H1 (cell line): ENCODE measurements around the gene SLC16A5. TPM values are rescaled to one million over a fixed set of nuclear protein-coding genes. Genes with fewer than 3 reads are reported as not detected.
A peak's percentile ranks its signal among the peaks of the same experiment; 100 is the strongest.

Experiments
- ASH2L ChIP-seq: fragments of 200-600, 300-600 bp; sonication (generic); IDR thresholded peaks from one replicate; pipeline ENCODE4 v1.7.1; 2017; ENCODE audit warnings: low read length
- CTBP2 ChIP-seq: IDR thresholded peaks from 2 replicates; pipeline ENCODE4 v1.7.0; 2011; ENCODE audit warnings: borderline replicate concordance, mild to moderate bottlenecking, moderate library complexity, mixed read lengths, low read length; ENCODE audit not compliant: insufficient read depth, insufficient read length
- CTCF ChIP-seq, 3 experiments: IDR thresholded peaks; 1 replicate in 2 of 3; 2 replicates in 1 of 3; pipeline versions ENCODE4 v1.5.1 to v1.6.1; 2011; ENCODE audit warnings: low read length in 3 of 3, mild to moderate bottlenecking in 3 of 3, inconsistent platforms in 2 of 3, low read depth in 1 of 3, moderate library complexity in 1 of 3; ENCODE audit not compliant: insufficient read depth in 1 of 3; ENCODE audit errors: control extremely low read depth in 1 of 3
- EGR1 ChIP-seq: IDR thresholded peaks from 2 replicates; pipeline ENCODE4 v1.6.1; 2011; ENCODE audit warnings: low read depth, low read length, borderline replicate concordance
- EZH2 ChIP-seq: fragments of 200-600 bp; sonication (generic); IDR thresholded peaks from 2 replicates; pipeline ENCODE4 v1.7.1; 2012; ENCODE audit warnings: low read depth, mild to moderate bottlenecking, moderate library complexity, low read length, inconsistent platforms; ENCODE audit not compliant: severe bottlenecking
- HDAC6 ChIP-seq: IDR thresholded peaks from one replicate; pipeline ENCODE4 v1.7.1; 2012; ENCODE audit warnings: low read depth, mild to moderate bottlenecking, inconsistent platforms, low read length, moderate library complexity
- KDM1A ChIP-seq: fragments of 200-600, 300-600 bp; sonication (generic); IDR thresholded peaks from 2 replicates; pipeline ENCODE4 v1.7.1; 2016; ENCODE audit warnings: mild to moderate bottlenecking, low read length, borderline replicate concordance
- KDM4A ChIP-seq: IDR thresholded peaks from one replicate; pipeline ENCODE4 v1.7.1; 2012; ENCODE audit warnings: low read depth, mild to moderate bottlenecking, moderate library complexity, low read length, inconsistent platforms; ENCODE audit not compliant: severe bottlenecking
- MAX ChIP-seq: IDR thresholded peaks from 2 replicates; pipeline ENCODE4 v1.6.1; 2012; ENCODE audit warnings: inconsistent platforms
- PHF8 ChIP-seq: fragments of 200-600 bp; sonication (generic); conservative IDR thresholded peaks from 2 replicates; pipeline ENCODE4 v1.7.1; 2012; ENCODE audit warnings: low read depth, mild to moderate bottlenecking, inconsistent platforms, low read length, moderate library complexity
- RBBP5 ChIP-seq: IDR thresholded peaks from 2 replicates; pipeline ENCODE4 v1.7.1; 2012; ENCODE audit warnings: low read depth, mild to moderate bottlenecking, inconsistent platforms, low read length, moderate library complexity, borderline replicate concordance
- SIX5 ChIP-seq: IDR thresholded peaks from 2 replicates; pipeline ENCODE4 v1.6.1; 2011; ENCODE audit warnings: mild to moderate bottlenecking, low read depth, low read length
- SP2 ChIP-seq: IDR thresholded peaks from 2 replicates; pipeline ENCODE4 v1.6.1; 2012; ENCODE audit warnings: mild to moderate bottlenecking, low read length, inconsistent platforms
- TAF7 ChIP-seq: optimal IDR thresholded peaks from 2 replicates; pipeline ENCODE3; 2011; ENCODE audit warnings: low read depth, mild to moderate bottlenecking, inconsistent platforms, low read length, moderate library complexity, borderline replicate concordance
- TBP ChIP-seq: IDR thresholded peaks from 2 replicates; pipeline ENCODE4 v1.6.1; 2011; ENCODE audit warnings: low read depth, low read length, improper control_type of control experiment
- TEAD4 ChIP-seq: IDR thresholded peaks from 2 replicates; pipeline ENCODE4 v1.6.1; 2012; ENCODE audit warnings: low read depth, low read length, inconsistent platforms, mixed read lengths
- YY1 ChIP-seq: IDR thresholded peaks from 2 replicates; pipeline ENCODE4 v1.6.1; 2011; ENCODE audit warnings: low read depth, mild to moderate bottlenecking, low read length
- polyA plus RNA-seq, 7 experiments: library from polyadenylated mRNA; depleted of rRNA in 3 of 7; stranded (reverse) in 5 of 7; unstranded in 2 of 7; fragments of >200 nt in 5 of 7; fragments of 200-250 nt in 2 of 7; gene quantifications; 1 replicate in 5 of 7; 2 replicates in 1 of 7; 4 replicates in 1 of 7; pipeline versions ENCODE4 v1.2.1 to v1.2.3, GENCODE V29; 2011 to 2013; ENCODE audit warnings: missing spikeins in 2 of 7, mixed read lengths in 2 of 7
- total RNA-seq: library from RNA; stranded (reverse); fragmentation: NEBNext Ultra II Directional; extraction: Animal tissue kit (Norgen Biotek cat#: 25700); gene quantifications from 2 replicates; pipeline ENCODE4 v1.2.1, GENCODE V29; 2021

The SLC16A5 gene
- total and polyA plus RNA-seq, 2 of the 8 experiments (the other 6 are each of a cell fraction or from before 2014, with no cell fraction given) = 17.1 to 34.7 TPM

GRCh38 chr17:75046407-75047289 lies 41.1 kb upstream of the SLC16A5 start, which contains the start of the genes ATP5PD and KCTD2 (continued):
- TF ChIP-seq KDM4A = no peak
- TF ChIP-seq CTBP2 = no peak
- TF ChIP-seq SIX5 = no peak
- TF ChIP-seq TBP = peak; percentile 68
- no peak for TF ChIP-seq TEAD4
- no peak for TF ChIP-seq KDM1A
- TF ChIP-seq HDAC6 = no peak
- TF ChIP-seq MAX = no peak
- no peak for TF ChIP-seq CTCF (IDR thresholded peaks at IDR 0.05; ENCODE audit: control extremely low read depth in 1 of 3, insufficient read depth in 1 of 3, low read depth in 1 of 3, low read length in 3 of 3)
- TF ChIP-seq ASH2L = peak; percentile 83
- TF ChIP-seq RBBP5 = peak; percentile 66; the same call in 1 of the 2 replicates
- no peak for TF ChIP-seq EZH2
- peak; percentile 93; the same call in 1 of the 2 replicates for TF ChIP-seq EGR1
- TF ChIP-seq SP2 = peak; percentile 73
- peak; percentile 26 for TF ChIP-seq TAF7
- peak; percentile 92 for TF ChIP-seq YY1
- TF ChIP-seq PHF8 = peak; percentile 74
